ENCODE results near the gene PTPRA.

Gene PTPRA

DNA sequence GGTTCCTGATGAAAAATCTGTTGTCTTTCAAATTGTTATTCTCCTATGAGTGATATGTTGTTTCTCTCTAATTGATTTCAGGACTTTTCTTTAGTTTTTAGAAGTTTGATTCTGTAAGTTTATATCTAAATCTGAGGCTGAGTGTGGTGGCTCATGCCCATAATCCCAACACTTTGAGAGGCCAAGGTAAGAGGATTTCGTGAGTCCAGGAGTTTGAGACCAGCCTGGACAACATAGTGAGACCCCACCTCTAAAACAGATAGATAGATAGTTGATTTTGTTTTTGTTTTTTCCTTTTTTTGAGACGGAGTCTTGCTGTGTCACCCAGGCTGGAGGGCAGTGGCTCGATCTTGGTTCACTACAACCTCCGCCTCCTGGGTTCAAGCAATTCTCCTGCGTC lies 64.6 kb downstream of the PTPRA start:
- no peak for DNase-seq

DNA sequence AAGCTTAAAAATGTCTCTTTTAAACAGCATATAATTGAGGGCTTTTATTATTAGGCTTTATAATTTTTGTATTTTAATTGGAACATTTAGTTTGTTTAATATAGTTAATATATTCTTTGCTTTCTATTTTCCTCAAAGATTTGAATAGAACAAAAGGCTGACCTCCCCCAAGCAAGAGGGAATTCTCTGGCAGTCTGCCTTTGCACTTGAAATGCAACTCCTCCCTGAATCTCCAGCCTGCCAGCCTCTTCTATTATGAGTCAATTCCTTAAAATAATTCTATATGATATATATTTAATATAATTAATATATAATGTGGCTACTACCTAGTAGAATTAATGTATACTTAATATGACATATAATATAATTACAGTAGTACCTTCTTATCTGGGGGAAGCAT lies 69.2 kb downstream of the PTPRA start:
- DNase-seq: no peak

DNA sequence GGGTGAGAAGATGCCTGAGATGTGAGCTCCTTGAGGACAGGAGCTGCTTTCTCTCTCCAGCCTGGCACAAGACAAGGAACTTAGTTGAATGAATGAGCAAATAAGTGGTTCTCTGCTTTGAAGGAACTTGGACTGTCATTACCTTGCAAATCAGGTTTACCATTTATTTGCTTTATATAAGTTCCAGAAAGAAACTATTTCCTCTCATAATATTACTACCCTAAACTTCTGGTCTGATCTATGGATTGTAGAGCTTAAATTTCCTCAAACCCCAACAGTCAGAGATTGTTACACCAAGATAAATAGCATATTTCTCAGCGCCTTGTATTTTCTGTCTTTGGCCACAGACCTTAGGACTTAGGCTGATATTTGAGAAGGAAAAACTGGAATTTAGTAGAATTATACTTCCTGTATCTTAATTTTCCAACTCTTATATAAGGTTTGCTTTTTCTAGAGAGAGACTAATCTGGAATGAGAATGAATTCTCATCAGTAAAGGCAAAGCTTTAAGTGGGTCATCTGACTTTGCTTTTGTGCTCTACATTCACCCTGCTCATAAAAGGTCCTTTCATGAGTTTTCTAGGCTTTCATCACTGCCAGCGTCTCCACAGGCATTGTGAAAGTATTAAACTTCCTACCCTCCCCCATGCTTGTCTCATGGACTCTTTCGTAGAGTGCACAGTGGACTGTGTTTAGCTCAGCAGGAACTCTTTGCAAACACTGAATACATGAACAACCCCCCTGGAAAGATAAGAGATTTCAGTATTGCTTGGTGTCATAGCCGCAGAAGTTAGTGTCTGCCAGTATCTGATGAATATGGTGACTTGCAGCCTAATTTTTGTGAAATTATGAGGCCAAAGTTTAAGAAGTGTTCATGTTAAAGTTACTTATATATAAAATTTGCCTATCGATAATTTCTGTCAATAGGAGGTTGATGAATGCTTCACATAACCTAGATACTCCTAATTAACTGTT lies 74.0 kb downstream of the PTPRA start:
- DNase-seq: no peak

DNA sequence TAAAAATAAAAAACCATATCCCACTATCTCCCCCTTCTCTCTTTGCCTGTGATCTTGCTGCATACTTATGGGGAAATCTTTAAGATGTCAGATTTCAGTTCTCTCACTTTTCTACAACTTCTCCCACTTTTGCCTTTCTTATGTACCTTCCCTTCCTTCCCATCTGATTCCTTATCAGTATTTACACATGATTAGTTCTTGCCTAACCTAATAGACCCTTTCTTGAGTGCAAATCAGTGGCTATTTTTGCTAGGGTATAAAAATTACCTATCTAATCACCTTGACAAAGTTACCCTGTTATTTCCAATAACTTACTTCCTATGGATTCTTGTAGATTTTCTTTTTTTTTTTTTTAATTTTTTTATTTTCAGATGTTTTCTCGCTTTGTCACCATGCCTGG lies 75.7 kb downstream of the PTPRA start:
- DNase-seq: no peak

DNA sequence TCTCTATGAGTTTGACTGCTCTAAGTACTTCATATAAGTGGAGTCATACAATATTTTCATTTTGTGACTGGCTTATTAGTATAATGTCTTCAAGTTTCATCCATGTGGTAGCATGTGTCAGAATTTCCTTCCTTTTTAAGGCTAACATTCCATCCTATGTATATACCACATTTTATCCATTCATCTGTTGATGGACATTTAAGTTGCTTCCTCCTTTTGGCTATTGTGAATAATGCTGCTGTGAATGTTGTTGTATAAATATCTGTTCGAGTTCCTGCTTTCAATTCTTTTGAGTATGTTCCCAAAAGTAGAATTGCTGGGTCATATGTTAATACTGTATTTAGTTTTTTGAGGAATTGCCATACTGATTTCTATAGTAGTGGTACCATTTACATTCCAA lies 79.5 kb downstream of the PTPRA start:
- no peak for DNase-seq

DNA sequence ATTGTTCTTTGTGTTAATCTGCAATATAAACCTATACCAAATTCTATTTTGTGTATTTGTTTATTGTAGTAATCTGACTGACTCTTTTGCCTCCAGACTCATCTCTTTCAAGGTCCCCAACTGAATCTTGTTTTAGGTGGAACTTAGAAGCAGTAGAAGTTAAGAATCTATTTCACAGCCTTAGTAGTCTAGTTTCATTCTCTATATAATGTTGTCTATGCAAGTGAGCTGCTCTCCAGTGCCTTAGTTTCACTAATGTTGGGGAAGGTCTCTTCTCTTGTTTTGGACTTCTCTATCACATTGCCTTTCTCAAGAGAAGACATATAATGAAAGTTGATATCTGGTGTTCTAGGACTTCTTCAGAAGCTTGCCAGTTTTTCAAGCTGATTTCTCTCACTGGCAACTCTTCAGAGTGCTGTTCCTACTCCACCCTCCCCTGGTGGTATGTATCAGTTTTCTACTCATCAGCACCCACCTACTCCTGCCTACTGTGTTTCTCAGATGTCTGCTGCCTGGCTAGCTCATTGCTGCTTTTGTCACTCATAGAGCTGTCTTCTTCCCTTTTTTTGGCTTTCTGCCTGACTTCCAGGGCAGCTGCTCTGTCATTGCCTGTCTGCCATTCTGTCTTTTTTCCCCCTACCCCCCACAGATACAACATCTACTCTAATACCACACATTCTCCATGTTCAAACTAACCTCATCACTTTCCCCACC lies 82.1 kb downstream of the PTPRA start:
- no peak for DNase-seq

DNA sequence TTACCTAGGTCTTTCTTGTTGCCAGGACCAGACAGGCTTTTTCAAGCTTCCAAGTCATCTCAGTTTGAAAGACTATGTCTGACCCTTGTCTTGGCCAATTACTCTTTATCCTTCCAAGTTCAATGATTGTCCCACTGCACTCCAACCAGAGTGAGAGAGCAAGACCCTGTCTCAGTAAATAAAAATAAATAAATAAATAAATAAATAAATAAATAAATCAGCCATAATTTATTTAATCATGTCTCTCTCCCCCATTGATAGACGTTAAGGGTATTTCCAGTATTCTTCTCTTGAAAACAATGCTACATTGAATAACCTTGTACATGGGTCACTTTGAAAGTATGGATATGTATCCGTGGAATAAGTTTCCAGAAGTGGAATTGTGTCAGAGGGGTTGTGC lies 83.2 kb downstream of the PTPRA start:
- DNase-seq: no peak

DNA sequence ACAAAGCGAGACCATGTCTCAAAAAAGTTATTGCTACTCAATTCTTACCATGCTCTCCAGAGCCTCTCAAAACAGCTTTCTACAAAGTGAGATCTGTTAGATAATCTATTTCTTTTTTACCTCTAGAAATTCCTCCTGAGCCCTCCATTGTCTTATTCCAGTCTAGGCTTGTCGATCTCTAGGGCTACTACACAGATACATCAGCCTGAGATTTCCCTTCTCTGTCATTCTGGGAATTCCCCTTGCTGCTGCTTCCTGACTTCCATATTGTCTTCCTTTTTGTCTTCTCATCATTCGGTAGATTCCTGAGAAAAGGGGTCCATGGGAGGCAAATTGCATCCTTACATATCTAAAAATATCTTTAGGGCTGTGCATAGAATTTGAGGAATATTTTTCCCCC lies 94.6 kb downstream of the PTPRA start:
- DNase-seq: no peak

DNA sequence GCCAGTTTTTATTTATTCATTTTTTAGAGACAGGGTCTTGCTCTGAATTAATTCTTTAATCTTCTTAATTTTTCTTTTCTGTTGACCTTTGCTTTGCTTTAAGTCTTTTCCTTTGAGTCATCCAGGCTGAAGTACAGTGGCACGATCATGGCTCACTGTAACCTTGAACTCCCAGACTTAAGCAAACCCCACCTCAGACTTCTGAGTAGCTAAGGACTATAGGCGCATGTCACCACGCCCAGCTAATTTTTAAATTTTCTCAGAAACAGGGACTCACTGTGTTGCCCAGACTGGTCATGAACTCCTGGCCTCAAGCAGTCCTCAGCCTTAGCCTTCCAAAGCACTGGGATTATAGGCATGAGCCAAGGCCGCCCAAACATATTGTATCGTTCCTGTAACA lies 98.8 kb downstream of the PTPRA start:
- no peak for DNase-seq

DNA sequence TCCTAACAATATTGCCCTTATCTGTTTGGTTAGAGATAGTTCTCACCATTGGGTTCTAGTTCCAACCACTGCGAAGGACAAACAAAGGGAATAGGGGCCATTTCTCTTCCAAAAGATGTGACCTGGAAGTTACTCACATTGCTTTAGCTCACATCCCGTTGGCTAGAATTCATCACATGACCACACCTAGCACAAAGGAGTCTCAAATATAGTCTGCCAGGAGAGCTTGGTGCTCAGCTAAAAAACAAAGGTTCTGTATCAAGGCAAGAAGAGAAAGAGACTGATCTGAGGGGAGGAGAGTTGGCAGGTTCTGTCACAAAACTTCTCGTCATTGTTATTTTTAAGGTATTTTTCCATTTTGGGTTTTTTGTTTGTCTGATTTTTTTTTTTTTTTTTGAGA lies 100.3 kb downstream of the PTPRA start:
- DNase-seq: no peak

DNA sequence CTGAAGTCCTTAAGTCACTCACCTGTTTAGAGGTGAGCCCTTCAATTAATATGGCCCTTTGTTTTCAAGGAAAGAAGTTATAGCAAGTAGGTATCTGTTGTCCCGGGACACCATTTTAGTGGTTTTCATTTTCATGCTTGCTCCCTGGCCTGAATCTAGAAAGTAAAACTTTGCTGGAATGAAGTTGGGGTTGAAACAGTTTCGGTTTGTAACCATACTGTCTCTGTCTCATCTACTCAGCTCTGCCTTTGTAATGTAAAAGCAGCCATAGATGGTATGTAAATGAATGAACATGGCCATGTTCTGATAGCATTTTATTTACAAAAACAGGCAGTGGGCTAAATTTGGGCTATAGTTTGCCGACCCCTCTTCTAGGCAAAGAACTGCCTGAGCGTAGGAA lies 105.2 kb downstream of the PTPRA start:
- DNase-seq: no peak

DNA sequence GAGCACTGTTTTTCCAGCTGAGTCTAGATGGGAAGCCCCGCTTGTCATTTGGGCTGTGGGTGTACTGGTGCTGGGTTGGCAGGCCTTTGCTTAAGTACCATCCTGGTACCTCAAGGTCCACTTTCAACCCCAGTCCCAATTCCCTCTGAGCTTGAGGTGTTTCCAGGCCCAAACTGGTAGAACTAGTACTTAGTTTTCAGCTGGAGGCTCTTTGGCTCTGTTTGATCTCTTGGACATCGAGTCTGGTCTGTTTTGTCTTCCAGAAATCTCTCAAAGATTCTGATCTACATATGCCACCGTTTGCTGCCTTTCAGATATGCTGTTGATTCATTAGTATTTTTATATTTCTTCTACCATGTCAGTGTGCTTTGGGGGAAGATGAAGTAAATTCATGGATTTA lies 108.4 kb downstream of the PTPRA start:
- no peak for DNase-seq

DNA sequence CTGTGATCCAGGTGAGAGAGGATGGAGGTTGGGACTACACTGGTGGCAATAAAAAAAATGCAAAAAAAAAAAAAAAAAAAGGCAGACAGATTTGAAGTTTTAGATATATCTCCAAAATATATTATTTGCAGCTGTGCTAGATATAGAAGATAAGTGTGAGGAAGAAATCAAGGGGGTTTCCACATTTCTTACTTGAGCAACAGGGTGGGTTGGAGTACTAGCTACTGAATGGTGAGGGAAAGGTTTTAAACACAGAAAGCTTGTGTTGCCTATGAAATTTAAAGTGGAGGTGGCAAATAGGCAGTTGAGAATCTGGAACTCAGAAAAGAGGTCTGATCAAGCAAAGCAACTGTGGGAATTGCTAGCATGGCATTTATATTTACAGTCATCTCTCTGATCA lies 110.2 kb downstream of the PTPRA start:
- DNase-seq: no peak

DNA sequence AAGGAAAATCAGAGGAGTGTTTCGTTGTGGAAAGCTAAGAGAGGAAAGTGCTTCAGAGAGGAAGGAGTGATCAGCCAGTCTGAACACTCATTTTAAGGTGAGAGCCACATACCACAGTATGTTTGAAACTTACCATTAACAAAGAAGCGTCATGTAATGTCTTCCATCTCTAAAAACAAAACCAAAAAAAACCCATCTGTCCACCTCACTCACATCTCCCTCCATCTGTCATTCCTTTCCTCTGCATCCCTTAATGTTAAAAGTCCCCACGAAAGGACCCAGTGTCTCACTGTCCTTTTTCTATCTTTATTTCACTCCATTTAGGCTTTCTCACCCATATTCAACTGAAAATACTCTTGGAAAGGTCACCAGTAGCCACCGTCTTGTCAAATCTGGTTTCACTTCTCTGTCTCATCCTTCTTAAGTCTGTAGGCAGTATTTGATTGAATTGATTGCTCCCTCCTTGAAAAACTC lies 110.8 kb downstream of the PTPRA start:
- DNase-seq: no peak

DNA sequence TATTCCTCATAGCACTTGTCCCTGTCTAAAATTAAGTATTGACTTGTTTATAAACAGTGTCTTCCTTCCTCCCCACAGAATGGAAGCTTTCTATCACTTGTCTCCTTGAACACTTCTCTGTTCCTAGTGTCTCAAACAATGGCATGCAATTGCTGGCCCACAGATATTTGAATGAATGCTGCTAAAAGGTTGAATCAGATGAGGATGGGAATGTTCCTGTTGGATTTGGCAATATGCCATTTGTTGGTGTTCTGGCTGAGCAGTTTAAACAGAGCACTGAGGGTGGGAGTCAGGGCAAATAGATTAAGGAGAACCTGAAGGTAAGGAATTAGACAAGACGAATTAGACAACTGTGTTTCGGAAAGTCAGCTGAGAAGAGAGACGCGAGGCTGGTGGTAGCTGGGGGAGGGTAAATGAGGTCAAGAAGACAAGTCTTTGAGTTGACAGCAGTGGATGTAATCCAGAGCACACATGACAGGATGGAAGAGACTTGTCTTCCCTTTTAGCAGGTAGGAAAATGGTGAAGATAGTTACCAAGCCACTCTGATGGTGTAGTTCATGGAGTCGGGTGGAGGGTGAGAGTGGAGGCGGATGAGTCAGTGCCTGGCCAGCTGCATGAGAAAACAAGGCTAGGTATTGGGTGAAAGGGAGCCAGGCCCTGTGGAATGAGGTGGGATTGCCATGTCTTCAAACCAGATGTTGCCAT lies 111.8 kb downstream of the PTPRA start:
- DNase-seq: no peak

DNA sequence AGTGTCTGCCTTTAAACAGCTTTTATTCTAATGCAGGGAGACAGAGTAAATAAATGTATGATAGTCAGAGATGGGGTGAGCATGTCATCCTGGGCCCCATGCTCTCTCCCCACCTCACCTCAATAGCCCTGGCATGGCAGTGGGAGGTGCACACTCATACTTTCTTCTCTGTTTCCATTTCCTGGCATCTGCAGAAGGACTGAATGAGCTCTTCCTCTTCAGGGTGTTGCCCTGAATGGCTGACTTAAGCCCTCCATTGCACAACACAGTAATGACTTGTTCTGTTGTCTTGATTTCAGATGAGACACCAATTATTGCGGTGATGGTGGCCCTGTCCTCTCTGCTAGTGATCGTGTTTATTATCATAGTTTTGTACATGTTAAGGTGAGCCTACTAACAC lies 113.2 kb downstream of the PTPRA start:
- DNase-seq: peak; percentile 19

DNA sequence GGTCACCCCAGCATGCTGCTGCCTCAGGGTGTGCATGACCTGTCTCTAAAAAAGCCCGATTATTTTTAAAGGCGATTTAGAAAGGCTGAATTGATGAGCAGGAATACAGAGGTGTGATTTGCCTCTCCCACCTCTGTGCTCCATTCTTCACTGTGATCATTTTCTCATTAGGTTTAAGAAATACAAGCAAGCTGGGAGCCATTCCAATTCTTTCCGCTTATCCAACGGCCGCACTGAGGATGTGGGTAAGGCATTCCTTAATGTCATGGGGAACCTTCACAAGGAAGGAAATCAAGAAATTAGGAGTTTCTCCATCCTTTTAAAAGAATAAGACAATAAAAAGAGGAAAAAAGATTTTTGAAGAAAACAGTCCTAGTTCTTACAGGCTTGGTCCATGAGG lies 114.6 kb downstream of the PTPRA start:
- no peak for DNase-seq

DNA sequence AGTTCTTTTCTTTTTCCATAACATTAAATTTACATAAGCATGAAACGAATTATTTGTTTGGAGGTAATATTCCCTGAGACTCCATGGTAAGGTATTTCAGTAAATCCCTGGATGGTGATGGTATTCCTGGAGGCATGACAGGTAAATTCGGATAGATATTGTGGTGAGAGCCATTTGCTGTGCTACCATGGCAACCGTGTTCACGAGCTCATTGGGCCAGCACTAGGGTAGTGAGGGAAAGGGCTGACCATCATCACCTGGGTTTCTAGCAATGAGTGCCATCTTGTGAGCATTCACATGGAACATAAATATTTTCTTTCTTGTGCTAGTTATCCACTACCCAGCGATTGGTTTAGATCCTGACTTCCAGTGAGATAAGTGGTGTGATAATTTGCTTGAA lies 118.3 kb downstream of the PTPRA start:
- no peak for DNase-seq

DNA sequence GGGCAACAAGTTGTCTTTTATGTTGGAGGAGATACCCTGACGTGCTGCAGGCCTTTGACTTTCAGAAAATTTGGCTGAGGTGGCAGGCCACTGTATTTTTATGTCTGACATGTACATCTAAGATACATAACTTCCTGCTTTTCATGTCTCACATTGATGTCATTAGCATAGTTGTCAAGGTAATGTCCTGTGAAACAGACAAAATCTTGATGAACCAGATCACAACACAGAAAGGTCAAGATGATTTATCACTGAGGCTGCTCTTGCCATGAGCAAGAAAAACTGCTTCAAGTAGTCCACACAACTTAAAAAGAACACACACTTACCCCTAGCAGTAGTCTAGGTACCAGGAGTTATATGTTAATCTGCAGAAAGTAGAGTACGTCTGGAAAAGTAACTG lies 120.0 kb downstream of the PTPRA start:
- DNase-seq: no peak

DNA sequence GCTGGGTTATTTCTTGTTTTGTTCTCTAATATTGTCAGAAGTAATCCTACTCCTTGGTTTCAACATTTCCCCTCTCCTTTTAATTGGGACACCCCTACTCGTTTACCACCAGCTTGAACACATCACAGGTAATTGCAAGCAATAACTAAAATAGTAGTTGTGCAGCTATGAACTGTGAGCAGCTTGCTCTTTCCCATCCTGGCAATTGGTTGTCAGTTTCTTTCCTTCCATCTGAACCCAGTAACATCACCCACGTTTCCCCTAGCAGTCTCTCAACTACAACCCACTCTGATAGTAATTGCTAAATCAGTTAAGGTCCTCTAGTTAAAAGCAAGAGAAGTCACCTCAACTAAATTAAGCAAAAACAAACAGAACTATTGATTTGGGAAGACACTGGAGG lies 122.5 kb downstream of the PTPRA start:
- DNase-seq: no peak

DNA sequence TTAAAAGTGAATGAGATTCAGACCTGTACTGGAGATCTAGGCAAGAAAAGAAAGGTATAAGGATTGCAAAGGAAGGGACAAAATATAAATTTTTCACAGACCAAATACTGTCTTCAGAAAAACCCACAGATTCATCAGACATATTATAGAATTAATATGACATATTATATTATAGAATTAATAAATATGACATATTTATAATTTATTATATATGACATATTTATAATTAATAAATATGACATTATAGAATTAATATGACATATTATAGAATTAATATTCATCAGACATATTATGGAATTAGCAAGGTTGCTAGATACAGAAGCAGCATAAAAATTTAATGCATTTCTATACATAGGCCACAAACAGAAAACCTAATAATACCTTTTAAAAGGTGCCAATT lies 125.4 kb downstream of the PTPRA start:
- DNase-seq: no peak

DNA sequence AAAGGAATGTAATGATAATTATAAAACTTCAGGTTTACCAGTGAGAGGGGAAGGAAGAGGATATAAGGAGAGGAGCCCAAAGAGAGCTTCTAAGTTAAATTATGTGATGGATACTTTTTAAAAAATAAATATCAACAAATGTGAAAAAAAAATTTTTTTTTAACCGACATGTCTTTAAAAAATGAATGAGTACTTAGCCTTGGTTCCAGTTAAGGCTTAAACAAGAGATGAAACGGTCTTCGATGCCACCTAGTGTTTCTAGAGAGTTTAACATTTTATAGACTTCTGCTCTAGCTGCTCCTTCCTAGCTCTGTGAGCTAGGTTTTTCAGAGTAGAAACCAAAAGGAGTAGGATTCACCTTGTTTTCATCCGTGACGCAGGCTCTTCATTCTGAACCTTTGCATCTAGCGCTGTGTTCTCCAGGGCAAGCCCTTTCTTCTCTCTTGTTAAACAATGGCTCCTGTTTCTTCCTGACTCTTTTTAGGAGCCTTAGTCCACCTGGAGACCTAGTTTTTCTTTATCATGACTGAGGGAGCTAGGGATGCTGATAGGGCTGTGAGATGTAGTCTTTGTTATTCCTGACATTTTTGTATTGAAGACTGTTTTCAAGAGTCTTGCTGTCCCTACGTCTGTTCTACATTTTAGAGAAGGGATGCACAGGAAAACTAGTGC lies 127.7 kb downstream of the PTPRA start:
- DNase-seq: no peak

DNA sequence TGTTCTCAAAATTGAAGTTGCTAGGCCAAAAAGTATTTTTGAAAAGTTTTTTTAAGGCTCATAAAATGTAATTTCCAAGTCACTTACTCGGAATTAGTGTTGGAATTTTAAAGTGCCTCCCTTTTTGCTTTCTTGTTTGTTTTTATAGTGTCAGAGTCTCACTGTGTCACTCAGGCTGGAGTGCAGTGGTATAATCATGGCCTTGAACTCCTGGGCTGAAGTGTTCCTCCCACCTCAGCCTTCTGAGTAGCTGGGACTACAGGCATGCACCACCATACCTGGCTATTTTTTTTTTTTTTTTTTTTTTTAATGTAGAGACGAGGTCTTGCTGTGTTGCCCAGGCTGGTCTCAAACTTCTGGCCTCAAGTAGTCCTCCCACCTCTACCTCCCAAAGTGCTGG lies 130.1 kb downstream of the PTPRA start:
- no peak for DNase-seq
